Stimulated activated CD8-positive, alpha-beta memory T cell treated with anti-CD3 and anti-CD28 coated beads, Interleukin-4, amount 100 ng/mL, for 24 hours (primary cell): ENCODE data around the gene SALL1.

Experiments used
- DNase-seq: peaks from one replicate; pipeline ENCODE4 v3.0.0-alpha.2; 2020; ENCODE audit warnings: low read depth

SALL1 gene

GRCh38 chr16:51150888-51151320, at the start of gene SALL1:
Gene SALL1 (minus strand): TSS chr16:51151270. CDS start chr16:51151241, 29 bp downstream.
- DNase-seq, result no peak

- no peak for DNase-seq
These were observed 49.7 kb upstream of the SALL1 start for GRCh38 chr16:51200793-51201192.

- no peak for DNase-seq
These were observed 47.1 kb upstream of the SALL1 start for GRCh38 chr16:51197953-51198748.

- DNase-seq, result no peak
These were observed 42.8 kb upstream of the SALL1 start for GRCh38 chr16:51193879-51194278.

GRCh38 chr16:51184702-51185433, 33.8 kb upstream of the SALL1 start:
- DNase-seq, result no peak

- DNase-seq, result no peak
These were observed 30.4 kb upstream of the SALL1 start for GRCh38 chr16:51181503-51181811.

GRCh38 chr16:51180719-51181502, 29.8 kb upstream of the SALL1 start:
- no peak for DNase-seq

- DNase-seq, result no peak
These were observed 24.0 kb upstream of the SALL1 start for GRCh38 chr16:51175081-51175480.

- no peak for DNase-seq
These were observed 21.3 kb upstream of the SALL1 start for GRCh38 chr16:51172368-51172767.

- DNase-seq, result no peak
These were observed 17.7 kb upstream of the SALL1 start for GRCh38 chr16:51168755-51169154.

- no peak for DNase-seq
These were observed 16.3 kb upstream of the SALL1 start for GRCh38 chr16:51167170-51167895.

GRCh38 chr16:51166541-51166940, 15.5 kb upstream of the SALL1 start:
- DNase-seq, result no peak

- no peak for DNase-seq
These were observed 15.0 kb upstream of the SALL1 start for GRCh38 chr16:51166091-51166490.

- DNase-seq, result no peak
These were observed 14.0 kb upstream of the SALL1 start for GRCh38 chr16:51165043-51165442.

- no peak for DNase-seq
These were observed 13.5 kb upstream of the SALL1 start for GRCh38 chr16:51164574-51164973.

- no peak for DNase-seq
These were observed 13.0 kb upstream of the SALL1 start for GRCh38 chr16:51163894-51164566.

- DNase-seq, result no peak
These were observed 12.3 kb upstream of the SALL1 start for GRCh38 chr16:51163366-51163765.

GRCh38 chr16:51161440-51162195, 10.5 kb upstream of the SALL1 start:
- DNase-seq, result no peak

- DNase-seq, result no peak
These were observed 8.8 kb upstream of the SALL1 start for GRCh38 chr16:51159865-51160264.

- no peak for DNase-seq
These were observed 8.2 kb upstream of the SALL1 start for GRCh38 chr16:51159296-51159695.

- DNase-seq, result no peak
These were observed 6.6 kb upstream of the SALL1 start for GRCh38 chr16:51157698-51158097.
